NB4 (cell line): ENCODE measurements around the gene CD2BP2.
A peak's percentile ranks its signal among the peaks of the same experiment; 100 is the strongest.

Source experiments
- DNase-seq: peaks from one replicate; pipeline ENCODE4 v3.0.0; 2010; ENCODE audit warnings: low read depth
- H3K4me3 ChIP-seq: one replicate; pipeline ENCODE4 v1.5.1; 2011; ENCODE audit warnings: mild to moderate bottlenecking, low read depth, low read length, moderate library complexity
- CTCF ChIP-seq: IDR thresholded peaks from one replicate; pipeline ENCODE4 v1.5.1; 2012; ENCODE audit warnings: low read depth, low read length
- MAX ChIP-seq: IDR thresholded peaks from 2 replicates; pipeline ENCODE4 v1.6.1; 2011; ENCODE audit warnings: low read depth, low read length
- MYC ChIP-seq: IDR thresholded peaks from 2 replicates; pipeline ENCODE4 v1.6.1; 2011; ENCODE audit warnings: low read depth, low read length
- POLR2A ChIP-seq: IDR thresholded peaks from 2 replicates; pipeline ENCODE4 v1.6.1; 2011; ENCODE audit warnings: mild to moderate bottlenecking; ENCODE audit not compliant: insufficient read length; ENCODE audit errors: extremely low read depth

The CD2BP2 gene

GRCh38 chr16:30378236-30379157 is 23.4 kb upstream of the CD2BP2 start:
- peak; percentile 98 for DNase-seq
- no peak for TF ChIP-seq MAX
- TF ChIP-seq CTCF: no peak
- peak; percentile 7 for TF ChIP-seq MYC
- peak; percentile 80 for TF ChIP-seq POLR2A
- H3K4me3 ChIP-seq: peak overlapping the region; percentile 67

- TF ChIP-seq POLR2A: peak; percentile 69
- no peak; the same call in 1 of the 2 replicates for TF ChIP-seq MAX
- TF ChIP-seq CTCF: no peak
- peak; percentile 15; the same call in 1 of the 2 replicates for TF ChIP-seq MYC
- peak overlapping the region; percentile 55 for H3K4me3 ChIP-seq
- peak; percentile 97 for DNase-seq
Measured at GRCh38 chr16:30377812-30378235, 22.7 kb upstream of the CD2BP2 start.

GRCh38 chr16:30377050-30377811 is 22.1 kb upstream of the CD2BP2 start:
- TF ChIP-seq MYC (peak; percentile 77; the same call in 1 of the 2 replicates), POLR2A (no peak), CTCF (no peak), MAX (0 out of 2 replicates have a peak, but pooled peaks have one; percentile 87)
- H3K4me3 ChIP-seq: peak overlapping the region; percentile 55
- DNase-seq: no peak

DNA sequence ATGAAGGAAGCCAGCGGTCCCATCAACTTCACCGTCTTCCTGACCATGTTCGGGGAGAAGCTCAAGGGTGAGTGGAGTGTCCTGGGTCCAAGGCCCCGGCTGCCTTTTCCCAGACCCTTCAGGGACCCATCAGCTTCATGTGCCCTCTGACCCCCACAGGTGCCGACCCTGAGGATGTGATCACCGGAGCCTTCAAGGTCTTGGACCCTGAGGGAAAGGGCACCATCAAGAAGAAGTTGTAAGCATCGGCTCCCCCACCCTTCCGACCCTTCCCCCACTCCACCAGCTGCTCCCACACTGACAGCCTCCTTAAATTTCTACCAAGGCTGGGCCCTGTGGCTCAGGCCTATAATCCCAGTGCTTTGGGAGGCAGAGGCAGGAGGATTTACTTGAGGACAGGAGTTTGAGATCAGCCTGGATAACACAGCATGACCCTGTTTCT is 21.4 kb upstream of the CD2BP2 start:
- H3K4me3 ChIP-seq: no peak overlapping the region
- no peak for DNase-seq
- TF ChIP-seq CTCF: no peak
- TF ChIP-seq MYC: no peak
- no peak for TF ChIP-seq POLR2A
- TF ChIP-seq MAX: no peak

- TF ChIP-seq POLR2A (no peak), MYC (no peak), CTCF (no peak), MAX (no peak)
- H3K4me3 ChIP-seq: no peak overlapping the region
- no peak for DNase-seq
Measured at GRCh38 chr16:30375864-30376263, 20.8 kb upstream of the CD2BP2 start.
